ENCODE measurements around the gene ALDOA.
"Not testable (repeated sequence)": the region's sequence is repeated elsewhere in the genome, so short reads cannot be mapped to it uniquely, and the experiment has no call there.

ALDOA gene

GRCh38 chr16:30030011-30030685 is 35.4 kb upstream of the ALDOA start:
- TF ChIP-seq CTCF (IDR thresholded peaks at IDR 0.05; ENCODE audit: low read depth, low read length, missing control alignments): no peak
- DNase-seq (ENCODE audit: low read depth): no peak
- in situ Hi-C loops (cut with HindIII; ENCODE audit: low sequenced_read_pairs): no loop called here
- H3K4me3 ChIP-seq (ENCODE audit: low read depth, low read length): no peak overlapping the region

- no peak for DNase-seq (ENCODE audit: low read depth)
- H3K4me3 ChIP-seq (ENCODE audit: low read depth, low read length): no peak within 1 kb of the TSS
- no peak for TF ChIP-seq CTCF (IDR thresholded peaks at IDR 0.05; ENCODE audit: low read depth, low read length, missing control alignments)
- in situ Hi-C loops (cut with HindIII; ENCODE audit: low sequenced_read_pairs): no loop called here
These were observed 34.6 kb upstream of the ALDOA start, which contains the start of gene TLCD3B for GRCh38 chr16:30030841-30031413. TSS of gene TLCD3B (minus strand) at chr16:30031271. CDS start at chr16:30030527, 744 bp downstream.

- DNase-seq (ENCODE audit: low read depth): no peak
- H3K4me3 ChIP-seq (ENCODE audit: low read depth, low read length): no peak overlapping the region
- no peak for TF ChIP-seq CTCF (IDR thresholded peaks at IDR 0.05; ENCODE audit: low read depth, low read length, missing control alignments)
- in situ Hi-C loops (cut with HindIII; ENCODE audit: low sequenced_read_pairs): no loop called here
These were observed 34.1 kb upstream of the ALDOA start for GRCh38 chr16:30031477-30031918.

GRCh38 chr16:30032083-30032819 is 33.3 kb upstream of the ALDOA start:
- in situ Hi-C loops (cut with HindIII; ENCODE audit: low sequenced_read_pairs): no loop called here
- TF ChIP-seq CTCF (IDR thresholded peaks at IDR 0.05; ENCODE audit: low read depth, low read length, missing control alignments): peak; percentile 83
- DNase-seq (ENCODE audit: low read depth): peak; percentile 37
- H3K4me3 ChIP-seq (ENCODE audit: low read depth, low read length): no peak overlapping the region

- H3K4me3 ChIP-seq (ENCODE audit: low read depth, low read length): no peak overlapping the region
- TF ChIP-seq CTCF (IDR thresholded peaks at IDR 0.05; ENCODE audit: low read depth, low read length, missing control alignments): no peak
- in situ Hi-C loops (cut with HindIII; ENCODE audit: low sequenced_read_pairs): no loop called here
- no peak for DNase-seq (ENCODE audit: low read depth)
These were observed 32.3 kb upstream of the ALDOA start for GRCh38 chr16:30033270-30033669.

GRCh38 chr16:30040221-30040620 is 25.3 kb upstream of the ALDOA start:
- no peak for TF ChIP-seq CTCF (IDR thresholded peaks at IDR 0.05; ENCODE audit: low read depth, low read length, missing control alignments)
- H3K4me3 ChIP-seq (ENCODE audit: low read depth, low read length): no peak overlapping the region
- in situ Hi-C loops (cut with HindIII; ENCODE audit: low sequenced_read_pairs): no loop called here
- no peak for DNase-seq (ENCODE audit: low read depth)

GRCh38 chr16:30040690-30041089 is 24.9 kb upstream of the ALDOA start:
- H3K4me3 ChIP-seq (ENCODE audit: low read depth, low read length); in situ Hi-C loops (cut with HindIII; ENCODE audit: low sequenced_read_pairs); DNase-seq (ENCODE audit: low read depth): not testable (repeated sequence)

All from astrocyte of the cerebellum (primary cell).